DND-41 (cell line): ENCODE results near the gene ASIC2.

Experiments used
- ATAC-seq: fragments of 200-7000 bp; cut with Tn5 transposase; 3 replicates; pipeline ENCODE4 v1.9.1; 2021; ENCODE audit warnings: low read depth; ENCODE audit not compliant: insufficient read depth
- DNase-seq: peaks from one replicate; pipeline ENCODE4 v3.0.0-alpha.2; 2020
- H2AFZ ChIP-seq: 2 replicates; pipeline ENCODE4 v1.6.0; 2012; ENCODE audit warnings: low read depth, low read length
- H3K27ac ChIP-seq: 2 replicates; pipeline ENCODE4 v1.5.1; 2012; ENCODE audit warnings: low read length, inconsistent platforms
- H3K27me3 ChIP-seq: fragments of 200-600 bp; sonication (generic); 2 replicates; pipeline ENCODE4 v1.6.0; 2012; ENCODE audit warnings: low read length, mild to moderate bottlenecking, inconsistent platforms; ENCODE audit not compliant: insufficient read depth, poor library complexity
- H3K36me3 ChIP-seq: 2 replicates; pipeline ENCODE4 v1.5.1; 2012; ENCODE audit warnings: low read length, inconsistent platforms; ENCODE audit not compliant: insufficient read depth
- H3K4me1 ChIP-seq: 2 replicates; pipeline ENCODE4 v1.5.1; 2012; ENCODE audit warnings: mild to moderate bottlenecking, low read length; ENCODE audit not compliant: insufficient read depth
- H3K4me2 ChIP-seq: 2 replicates; pipeline ENCODE4 v1.6.0; 2012; ENCODE audit warnings: mild to moderate bottlenecking, moderate library complexity, low read length, inconsistent platforms; ENCODE audit not compliant: insufficient read depth
- H3K4me3 ChIP-seq, 2 experiments: fragments of 200-600 bp in 1 of 2; shearing (Covaris generic) in 1 of 2; 2 replicates each; pipeline ENCODE4 v1.5.1; 2012 to 2016; ENCODE audit warnings: inconsistent platforms in 2 of 2, low read length in 2 of 2, mild to moderate bottlenecking in 2 of 2, low read depth in 1 of 2, moderate library complexity in 1 of 2
- H3K79me2 ChIP-seq: 2 replicates; pipeline ENCODE4 v1.6.0; 2012; ENCODE audit warnings: low read length, inconsistent platforms; ENCODE audit not compliant: insufficient read depth
- H3K9ac ChIP-seq: 2 replicates; pipeline ENCODE4 v1.6.0; 2012; ENCODE audit warnings: low read depth, mild to moderate bottlenecking, inconsistent platforms, low read length, moderate library complexity
- H3K9me3 ChIP-seq: 2 replicates; pipeline ENCODE4 v1.5.1; 2012; ENCODE audit warnings: low read length, moderate library complexity, mild to moderate bottlenecking, inconsistent platforms; ENCODE audit not compliant: insufficient read depth, severe bottlenecking
- H4K20me1 ChIP-seq: 2 replicates; pipeline ENCODE4 v1.6.0; 2012; ENCODE audit warnings: low read length; ENCODE audit not compliant: insufficient read depth
- CTCF ChIP-seq: IDR thresholded peaks from 2 replicates; pipeline ENCODE4 v1.5.1; 2012; ENCODE audit warnings: borderline replicate concordance, low read length, moderate library complexity, mild to moderate bottlenecking; ENCODE audit not compliant: poor library complexity, severe bottlenecking; ENCODE audit errors: extremely low read depth
- EZH2 ChIP-seq: IDR thresholded peaks from 3 replicates; pipeline ENCODE4 v1.6.1; 2012; ENCODE audit warnings: borderline replicate concordance, low read depth, mild to moderate bottlenecking, moderate library complexity, low read length, inconsistent platforms; ENCODE audit not compliant: severe bottlenecking

ASIC2 gene

GRCh38 chr17:33210285-33210684 lies 82.8 kb downstream of the ASIC2 start:
- no peak for TF ChIP-seq EZH2
- TF ChIP-seq CTCF, result no peak

GRCh38 chr17:33209671-33210070 lies 83.4 kb downstream of the ASIC2 start:
- TF ChIP-seq EZH2 (no peak), CTCF (no peak)
- H3K4me2 ChIP-seq, result no peak overlapping the region

More at GRCh38 chr17:33210285-33210684, 82.8 kb downstream of the ASIC2 start:
- Histone ChIP-seq H3K4me3 (no peak overlapping the region), H4K20me1 (no peaks in the 10 kb centered on the region), H3K9ac (no peak overlapping the region), H3K27ac (no peak overlapping the region), H3K9me3 (no peaks in the 10 kb centered on the region), H2AFZ (no peak overlapping the region), H3K4me2 (no peak overlapping the region), H3K27me3 (no peaks in the 10 kb centered on the region), H3K4me1 (no peaks in the 10 kb centered on the region), H3K36me3 (no peaks in the 10 kb centered on the region), H3K79me2 (no peaks in the 10 kb centered on the region)
- ATAC-seq (no peak), DNase-seq (no peak)

GRCh38 chr17:33207231-33207630 lies 85.9 kb downstream of the ASIC2 start:
- DNase-seq (no peak), ATAC-seq (no peak)
- Histone ChIP-seq H4K20me1 (no peaks in the 10 kb centered on the region), H3K79me2 (no peaks in the 10 kb centered on the region), H3K4me2 (no peak overlapping the region), H3K36me3 (no peaks in the 10 kb centered on the region), H3K9me3 (no peaks in the 10 kb centered on the region), H3K27ac (no peak overlapping the region), H3K9ac (no peak overlapping the region), H2AFZ (no peak overlapping the region), H3K4me1 (no peaks in the 10 kb centered on the region), H3K27me3 (no peaks in the 10 kb centered on the region), H3K4me3 (no peak overlapping the region)
- TF ChIP-seq EZH2 (no peak), CTCF (no peak)

More at GRCh38 chr17:33209671-33210070, 83.4 kb downstream of the ASIC2 start:
- no peaks in the 10 kb centered on the region for H4K20me1 ChIP-seq
- no peak overlapping the region for H2AFZ ChIP-seq
- H3K79me2 ChIP-seq, result no peaks in the 10 kb centered on the region
- H3K9me3 ChIP-seq, result no peaks in the 10 kb centered on the region
- H3K27ac ChIP-seq, result no peak overlapping the region
- H3K9ac ChIP-seq, result no peak overlapping the region
- no peaks in the 10 kb centered on the region for H3K4me1 ChIP-seq
- no peak overlapping the region for H3K4me3 ChIP-seq
- H3K36me3 ChIP-seq, result no peaks in the 10 kb centered on the region
- DNase-seq (no peak), ATAC-seq (no peak)
- no peaks in the 10 kb centered on the region for H3K27me3 ChIP-seq

- Histone ChIP-seq H3K36me3 (no peaks in the 10 kb centered on the region), H3K79me2 (no peaks in the 10 kb centered on the region), H2AFZ (no peak overlapping the region), H4K20me1 (no peaks in the 10 kb centered on the region), H3K27me3 (no peaks in the 10 kb centered on the region), H3K9ac (no peak overlapping the region), H3K27ac (no peak overlapping the region), H3K9me3 (no peaks in the 10 kb centered on the region), H3K4me1 (no peaks in the 10 kb centered on the region), H3K4me2 (no peak overlapping the region), H3K4me3 (no peak overlapping the region)
- ATAC-seq (no peak), DNase-seq (no peak)
- TF ChIP-seq EZH2 (no peak), CTCF (no peak)
Measured at GRCh38 chr17:33205552-33205951, 87.5 kb downstream of the ASIC2 start.
